ENCODE measurements around the gene FEZF2. TPM values are rescaled to one million over a fixed set of nuclear protein-coding genes. Genes with fewer than 3 reads are reported as not detected.

The FEZF2 gene
- total and polyA plus RNA-seq, 2 of the 13 experiments (the other 11 are each of a cell fraction or from before 2014, with no cell fraction given), result not detected

GRCh38 chr3:62368705-62369475 is 4.5 kb downstream of the FEZF2 start:
- H3K4me2 ChIP-seq (ENCODE audit: low read depth, low read length), result no peak overlapping the region
- in situ Hi-C loops (cut with HindIII; ENCODE audit: extremely low pct_ligation_motif_present, low pct_unique_long_range_greater_than_20kb), result no loop called here
- H3K36me3 ChIP-seq (replicated peaks in 1 of 2; ENCODE audit: control insufficient read depth in 1 of 2, insufficient read depth in 2 of 2, low read length in 2 of 2), result no peaks in the 10 kb centered on the region
- no peak overlapping the region for H3K27ac ChIP-seq (ENCODE audit: extremely low read length, insufficient read depth, low read length)
- no peak for FAIRE-seq
- POLR2A ChIA-PET, result no interaction called here
- H3K4me3 ChIP-seq (replicated peaks in 1 of 3; ENCODE audit: insufficient read depth in 1 of 3, low read depth in 2 of 3, low read length in 3 of 3), result no peak overlapping the region
- no peak for DNase-seq (ENCODE audit: low spot score)
- no peaks in the 10 kb centered on the region for H3K79me2 ChIP-seq (ENCODE audit: insufficient read depth, low read length)
- CTCF ChIA-PET (ENCODE audit: low intra/inter-chr PET ratio, low total read pairs), result no interaction called here
- H4K20me1 ChIP-seq (ENCODE audit: insufficient read depth, low read length), result no peaks in the 10 kb centered on the region
- no peak overlapping the region for H3K9ac ChIP-seq (ENCODE audit: insufficient read depth, low read depth, low read length)
- no peak overlapping the region for H2AFZ ChIP-seq (ENCODE audit: low read length)
- peaks cover 4 to 67% of the 10 kb centered on the region in 2 experiments for H3K27me3 ChIP-seq (ENCODE audit: control insufficient read depth in 1 of 2, insufficient read depth in 2 of 2, low read length in 2 of 2)
- no peaks in the 10 kb centered on the region for H3K9me3 ChIP-seq (ENCODE audit: low read length)
- no peaks in the 10 kb centered on the region for H3K4me1 ChIP-seq (ENCODE audit: insufficient read depth, low read length)
- WGBS (ENCODE audit: low lambda C conversion rate), result 86% methylated on average over 33 of the region's 58 CpGs
- intact Hi-C loops (cut with micrococcal nuclease; ENCODE audit: unreplicated experiment), result no loop called here
- BruUV-seq (replicated peaks), result no TSS peak
- ATAC-seq, result no peak
- no peak for TF ChIP-seq ZNF790 (CRISPR knock-in tag; IDR thresholded peaks at IDR 0.05; ENCODE audit: borderline replicate concordance)
- TF ChIP-seq ZNF180 (CRISPR knock-in tag; IDR thresholded peaks at IDR 0.05; ENCODE audit: borderline replicate concordance, low read depth), result no peak
- no peak for TF ChIP-seq CEBPG (CRISPR knock-in tag; IDR thresholded peaks at IDR 0.05)
- TF ChIP-seq ZFP36L1 (CRISPR knock-in tag; IDR thresholded peaks at IDR 0.05), result no peak
- TF ChIP-seq SP2 (CRISPR knock-in tag; IDR thresholded peaks at IDR 0.05), result no peak
- TF ChIP-seq GATAD1 (CRISPR knock-in tag; IDR thresholded peaks at IDR 0.05), result no peak
- no peak for TF ChIP-seq THAP7 (CRISPR knock-in tag; IDR thresholded peaks at IDR 0.05)
- no peak for TF ChIP-seq JUND (CRISPR knock-in tag; IDR thresholded peaks at IDR 0.05)
- TF ChIP-seq SALL1 (CRISPR knock-in tag; IDR thresholded peaks at IDR 0.05), result no peak
- no peak for TF ChIP-seq ZBTB2 (CRISPR knock-in tag; IDR thresholded peaks at IDR 0.05; ENCODE audit: low read depth)
- TF ChIP-seq MYPOP (CRISPR knock-in tag; IDR thresholded peaks at IDR 0.05), result no peak
- TF ChIP-seq RARA (CRISPR knock-in tag; IDR thresholded peaks at IDR 0.05), result no peak
- TF ChIP-seq CBX5 (CRISPR knock-in tag; IDR thresholded peaks at IDR 0.05; ENCODE audit: borderline replicate concordance), result no peak
- TF ChIP-seq RNF2 (conservative IDR thresholded peaks at IDR 0.05; ENCODE audit: low read depth), result no peak
- no peak for TF ChIP-seq ZNF383 (CRISPR knock-in tag; IDR thresholded peaks at IDR 0.05; ENCODE audit: borderline replicate concordance)
- TF ChIP-seq TEAD3 (CRISPR knock-in tag; optimal IDR thresholded peaks at IDR 0.05; ENCODE audit: borderline replicate concordance), result no peak
- TF ChIP-seq ZNF572 (CRISPR knock-in tag; IDR thresholded peaks at IDR 0.05), result no peak
- no peak for TF ChIP-seq ZNF772 (CRISPR knock-in tag; IDR thresholded peaks at IDR 0.05)
